22Rv1 (cell line): ENCODE measurements around the gene GFRA1.

Source experiments
- ZFX ChIP-seq: fragments of 450-650 bp; IDR thresholded peaks from 2 replicates; pipeline ENCODE4 v1.6.1; 2017; ENCODE audit warnings: antibody characterized with exemption, borderline replicate concordance
- TF ChIP-seq, protein P1 (sequence below): fragments of 450-650 bp; IDR thresholded peaks from 2 replicates; pipeline ENCODE4 v1.5.1; 2017; ENCODE audit warnings: mild to moderate bottlenecking

DNA sequence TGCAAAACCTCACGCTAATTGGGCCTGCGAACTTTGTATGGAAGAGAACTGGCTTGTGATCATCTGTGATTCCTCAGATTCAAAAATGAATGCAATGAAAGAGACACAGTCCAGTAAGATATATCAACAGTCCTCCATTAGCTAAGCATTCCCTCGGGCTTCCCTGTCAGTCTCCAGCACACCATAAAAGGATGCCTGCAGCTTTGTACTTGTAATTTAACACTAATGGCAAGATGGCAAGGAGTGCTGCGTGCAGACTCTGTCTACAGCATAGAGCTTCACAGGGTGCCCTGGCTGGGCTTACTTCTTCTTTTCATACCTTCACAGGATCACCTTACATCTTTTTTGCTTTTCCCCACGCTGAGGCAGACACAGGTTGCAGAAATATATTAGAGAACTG, 200.0 kb downstream of the GFRA1 start:
- TF ChIP-seq, protein P1, sequence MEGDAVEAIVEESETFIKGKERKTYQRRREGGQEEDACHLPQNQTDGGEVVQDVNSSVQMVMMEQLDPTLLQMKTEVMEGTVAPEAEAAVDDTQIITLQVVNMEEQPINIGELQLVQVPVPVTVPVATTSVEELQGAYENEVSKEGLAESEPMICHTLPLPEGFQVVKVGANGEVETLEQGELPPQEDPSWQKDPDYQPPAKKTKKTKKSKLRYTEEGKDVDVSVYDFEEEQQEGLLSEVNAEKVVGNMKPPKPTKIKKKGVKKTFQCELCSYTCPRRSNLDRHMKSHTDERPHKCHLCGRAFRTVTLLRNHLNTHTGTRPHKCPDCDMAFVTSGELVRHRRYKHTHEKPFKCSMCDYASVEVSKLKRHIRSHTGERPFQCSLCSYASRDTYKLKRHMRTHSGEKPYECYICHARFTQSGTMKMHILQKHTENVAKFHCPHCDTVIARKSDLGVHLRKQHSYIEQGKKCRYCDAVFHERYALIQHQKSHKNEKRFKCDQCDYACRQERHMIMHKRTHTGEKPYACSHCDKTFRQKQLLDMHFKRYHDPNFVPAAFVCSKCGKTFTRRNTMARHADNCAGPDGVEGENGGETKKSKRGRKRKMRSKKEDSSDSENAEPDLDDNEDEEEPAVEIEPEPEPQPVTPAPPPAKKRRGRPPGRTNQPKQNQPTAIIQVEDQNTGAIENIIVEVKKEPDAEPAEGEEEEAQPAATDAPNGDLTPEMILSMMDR, result no peak
- no peak for TF ChIP-seq ZFX
